Progenitor cell of endocrine pancreas (in vitro differentiated cells): Measurements from ENCODE around the gene GFI1B. TPM values are rescaled to one million over a fixed set of nuclear protein-coding genes. Genes with fewer than 3 reads are reported as not detected.

Source experiments
- DNase-seq: peaks from one replicate; pipeline ENCODE4 v3.0.0; 2021; ENCODE audit warnings: low spot score; ENCODE audit not compliant: unreplicated experiment
- H3K27ac Mint-ChIP-seq: 2 replicates; pipeline ENCODE4 v1.8.0; 2021; ENCODE audit warnings: mild to moderate bottlenecking, moderate library complexity, mixed read lengths
- H3K27me3 Mint-ChIP-seq: 2 replicates; pipeline ENCODE4 v1.8.0; 2021; ENCODE audit warnings: mixed read lengths
- H3K36me3 Mint-ChIP-seq: 2 replicates; pipeline ENCODE4 v1.8.0; 2022; ENCODE audit warnings: mixed read lengths; ENCODE audit not compliant: insufficient read depth
- H3K4me1 Mint-ChIP-seq: 2 replicates; pipeline ENCODE4 v1.8.0; 2021; ENCODE audit warnings: low read depth, mixed read lengths
- H3K4me3 Mint-ChIP-seq: 2 replicates; pipeline ENCODE4 v1.8.0; 2021; ENCODE audit warnings: low read depth, mild to moderate bottlenecking, moderate library complexity, mixed read lengths
- H3K9me3 Mint-ChIP-seq: 2 replicates; pipeline ENCODE4 v1.8.0; 2021; ENCODE audit warnings: low read depth, mixed read lengths
- total RNA-seq: library from RNA; stranded (reverse); gene quantifications from 2 replicates; pipeline ENCODE4 v1.2.1, GENCODE V29; 2021
- TF ChIP-seq, protein P1 (sequence below): fragments of 200-600 bp; sonication (generic); IDR thresholded peaks from one replicate; pipeline ENCODE4 v1.5.0; 2021; ENCODE audit warnings: antibody characterized with exemption, mild to moderate bottlenecking; ENCODE audit not compliant: unreplicated experiment

Gene GFI1B
- total RNA-seq, 1 donor from 2014 or later = 0.12 TPM

DNA sequence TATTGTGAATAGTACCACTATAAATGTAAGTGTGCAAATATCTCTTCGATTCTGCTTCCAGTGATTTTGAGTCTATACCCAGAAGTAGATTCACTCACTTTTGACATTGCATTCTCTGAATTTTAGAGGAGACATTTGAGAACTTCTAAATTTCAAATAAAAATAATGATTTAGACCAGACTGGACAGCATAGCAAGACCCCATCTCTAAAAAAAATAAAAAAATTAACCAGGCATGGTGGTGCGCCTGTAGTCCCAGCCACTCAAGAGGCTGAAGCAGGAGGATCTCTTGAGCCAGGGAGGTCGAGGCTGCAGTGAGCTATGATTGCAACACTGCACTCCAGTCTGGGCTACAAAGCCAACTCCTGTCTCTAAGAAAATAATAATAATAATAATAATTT, 1.9 kb upstream of the GFI1B start:
- H3K27me3 Mint-ChIP-seq = peaks cover 63% of the 10 kb centered on the region
- no peak overlapping the region for H3K4me3 Mint-ChIP-seq
- no peaks in the 10 kb centered on the region for H3K36me3 Mint-ChIP-seq
- TF ChIP-seq, protein P1, sequence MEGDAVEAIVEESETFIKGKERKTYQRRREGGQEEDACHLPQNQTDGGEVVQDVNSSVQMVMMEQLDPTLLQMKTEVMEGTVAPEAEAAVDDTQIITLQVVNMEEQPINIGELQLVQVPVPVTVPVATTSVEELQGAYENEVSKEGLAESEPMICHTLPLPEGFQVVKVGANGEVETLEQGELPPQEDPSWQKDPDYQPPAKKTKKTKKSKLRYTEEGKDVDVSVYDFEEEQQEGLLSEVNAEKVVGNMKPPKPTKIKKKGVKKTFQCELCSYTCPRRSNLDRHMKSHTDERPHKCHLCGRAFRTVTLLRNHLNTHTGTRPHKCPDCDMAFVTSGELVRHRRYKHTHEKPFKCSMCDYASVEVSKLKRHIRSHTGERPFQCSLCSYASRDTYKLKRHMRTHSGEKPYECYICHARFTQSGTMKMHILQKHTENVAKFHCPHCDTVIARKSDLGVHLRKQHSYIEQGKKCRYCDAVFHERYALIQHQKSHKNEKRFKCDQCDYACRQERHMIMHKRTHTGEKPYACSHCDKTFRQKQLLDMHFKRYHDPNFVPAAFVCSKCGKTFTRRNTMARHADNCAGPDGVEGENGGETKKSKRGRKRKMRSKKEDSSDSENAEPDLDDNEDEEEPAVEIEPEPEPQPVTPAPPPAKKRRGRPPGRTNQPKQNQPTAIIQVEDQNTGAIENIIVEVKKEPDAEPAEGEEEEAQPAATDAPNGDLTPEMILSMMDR = no peak
- no peak for DNase-seq
- H3K4me1 Mint-ChIP-seq = peaks cover 5% of the 10 kb centered on the region
- H3K27ac Mint-ChIP-seq = no peak overlapping the region
- H3K9me3 Mint-ChIP-seq = no peaks in the 10 kb centered on the region

DNA sequence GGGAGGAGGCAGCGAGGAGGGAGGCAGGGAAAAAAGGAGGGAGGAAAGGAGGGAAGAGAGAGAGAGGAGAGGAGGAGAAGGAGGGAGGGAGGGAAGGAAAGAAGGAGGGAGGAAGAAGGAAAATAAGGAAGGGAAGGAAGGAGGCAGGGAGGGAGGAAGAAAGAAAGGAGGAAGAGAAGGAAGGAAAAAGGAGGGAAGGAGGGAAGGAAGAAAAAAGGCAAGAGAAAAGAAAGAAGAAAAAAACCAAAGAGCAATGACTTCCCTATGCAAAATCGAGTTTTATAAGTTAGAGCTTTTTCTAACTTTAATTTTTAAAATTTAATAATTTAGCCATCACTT, 413 bp upstream of the GFI1B start:
- Mint-ChIP-seq H3K4me1 (peaks cover 7% of the 10 kb centered on the region), H3K27me3 (peaks cover 61% of the 10 kb centered on the region), H3K36me3 (no peaks in the 10 kb centered on the region), H3K4me3 (no peak overlapping the region), H3K9me3 (no peaks in the 10 kb centered on the region), H3K27ac (no peak overlapping the region)
- no peak for DNase-seq
- TF ChIP-seq, protein P1 = no peak

- Mint-ChIP-seq H3K36me3 (no peaks in the 10 kb centered on the region), H3K9me3 (no peaks in the 10 kb centered on the region), H3K27ac (no peak overlapping the region), H3K4me3 (no peak overlapping the region), H3K27me3 (peaks cover 43% of the 10 kb centered on the region), H3K4me1 (peaks cover 7% of the 10 kb centered on the region)
- TF ChIP-seq, protein P1 = no peak
- DNase-seq = no peak
Observed at GRCh38 chr9:132980157-132980556, 1.7 kb downstream of the GFI1B start.

DNA sequence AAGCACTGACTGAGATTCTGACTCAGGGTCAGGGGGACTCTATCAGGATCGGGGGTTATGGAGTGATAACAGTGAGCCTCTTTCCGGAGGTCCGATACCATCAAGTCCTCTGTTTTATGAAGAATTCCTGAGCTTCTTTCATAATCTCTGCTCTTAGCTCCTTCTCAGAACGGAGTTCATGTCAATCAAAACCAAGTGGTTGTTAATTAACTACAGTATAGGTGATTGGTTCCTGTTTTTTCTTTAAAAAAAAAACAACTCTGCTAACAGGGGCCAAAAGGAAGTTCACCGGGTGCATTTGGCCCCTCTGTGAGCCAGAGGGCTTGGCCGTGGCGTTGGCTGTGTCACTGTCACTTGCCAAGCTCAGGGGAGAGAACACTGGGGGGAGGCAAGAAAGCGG, 4.0 kb downstream of the GFI1B start:
- TF ChIP-seq, protein P1 = no peak
- Mint-ChIP-seq H3K9me3 (no peaks in the 10 kb centered on the region), H3K36me3 (no peaks in the 10 kb centered on the region), H3K27me3 (peaks cover 33% of the 10 kb centered on the region), H3K27ac (no peak overlapping the region), H3K4me3 (no peak overlapping the region), H3K4me1 (peaks cover 7% of the 10 kb centered on the region)
- DNase-seq = no peak

DNA sequence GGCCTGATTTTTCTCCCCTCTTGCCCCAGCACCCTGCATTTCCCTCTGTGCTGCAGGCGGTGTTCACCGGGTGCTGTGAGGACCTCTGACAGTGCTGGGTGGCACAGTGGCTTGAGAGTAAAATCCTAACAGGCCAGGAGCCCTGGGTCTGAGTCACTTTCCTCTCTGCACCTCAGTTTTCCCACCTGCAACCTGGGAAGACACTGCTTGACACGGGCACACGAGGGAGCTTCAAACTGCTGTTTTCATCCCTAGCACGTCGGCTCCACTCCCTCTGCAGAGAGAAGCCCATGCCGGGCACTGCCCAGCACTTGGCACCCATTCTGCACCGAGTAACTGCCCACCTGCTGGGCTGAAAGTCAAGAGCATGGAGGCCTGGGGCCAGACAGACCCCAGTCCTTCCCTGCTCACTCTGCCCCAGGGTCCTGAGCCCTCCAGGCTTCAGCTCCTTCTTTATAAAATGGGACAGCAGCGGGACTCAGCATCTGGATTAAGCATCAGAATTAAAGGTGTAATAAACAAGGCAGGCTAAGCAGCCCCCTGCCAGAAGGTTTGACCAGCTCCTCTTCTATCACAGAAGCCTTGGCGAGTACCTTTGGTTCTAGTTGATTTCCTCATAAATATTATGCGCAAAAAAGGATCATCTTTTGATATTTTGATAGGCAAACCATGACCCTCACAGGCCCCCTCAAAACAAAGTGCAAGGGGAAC, 5.2 kb downstream of the GFI1B start:
- H3K9me3 Mint-ChIP-seq = no peaks in the 10 kb centered on the region
- no peak overlapping the region for H3K4me3 Mint-ChIP-seq
- TF ChIP-seq, protein P1 = no peak
- peaks cover 31% of the 10 kb centered on the region for H3K27me3 Mint-ChIP-seq
- peaks cover 4% of the 10 kb centered on the region for H3K4me1 Mint-ChIP-seq
- H3K36me3 Mint-ChIP-seq = no peaks in the 10 kb centered on the region
- no peak for DNase-seq
- H3K27ac Mint-ChIP-seq = no peak overlapping the region
